Measurements from ENCODE around the gene RCOR1.

The RCOR1 gene

DNA sequence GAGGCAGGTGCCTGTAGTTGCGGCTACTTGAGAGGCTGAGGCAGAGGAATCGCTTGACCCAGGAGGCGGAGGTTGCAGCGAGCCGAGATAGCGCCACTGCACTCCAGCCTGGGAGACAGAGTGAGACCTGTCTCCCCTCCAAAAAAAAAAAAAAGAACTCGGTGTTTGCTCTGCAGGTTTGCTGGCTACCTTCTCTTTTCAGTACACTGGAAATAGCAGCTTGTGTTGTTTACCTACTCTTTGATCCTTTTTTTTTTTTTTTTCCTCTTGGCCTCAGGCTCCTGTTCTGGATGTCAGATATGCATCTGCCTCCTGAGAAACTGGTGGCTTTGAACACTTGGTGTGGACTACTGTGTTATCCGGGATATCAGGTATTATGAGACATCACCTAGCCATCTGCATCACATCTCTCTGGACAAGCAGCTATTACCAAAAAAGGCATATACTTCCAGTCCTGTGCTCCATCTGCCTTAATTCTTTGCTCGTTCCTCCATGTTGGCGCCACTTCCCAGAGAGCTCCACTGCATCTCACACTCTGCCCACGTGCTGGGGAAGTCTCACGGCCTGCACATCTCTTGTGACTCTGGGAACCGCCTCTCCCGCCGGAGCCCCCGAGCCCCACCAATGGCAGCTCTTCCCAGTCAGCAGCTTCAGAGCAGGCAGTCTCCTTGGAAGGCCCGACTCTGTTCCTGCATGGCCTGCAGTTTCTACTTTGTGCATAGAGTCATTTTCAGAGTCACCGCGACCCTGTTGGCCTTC lies 133.9 kb downstream of the RCOR1 start:
- no peak for DNase-seq (ENCODE audit: insufficient read length, low spot score)
- TF ChIP-seq, protein P1, sequence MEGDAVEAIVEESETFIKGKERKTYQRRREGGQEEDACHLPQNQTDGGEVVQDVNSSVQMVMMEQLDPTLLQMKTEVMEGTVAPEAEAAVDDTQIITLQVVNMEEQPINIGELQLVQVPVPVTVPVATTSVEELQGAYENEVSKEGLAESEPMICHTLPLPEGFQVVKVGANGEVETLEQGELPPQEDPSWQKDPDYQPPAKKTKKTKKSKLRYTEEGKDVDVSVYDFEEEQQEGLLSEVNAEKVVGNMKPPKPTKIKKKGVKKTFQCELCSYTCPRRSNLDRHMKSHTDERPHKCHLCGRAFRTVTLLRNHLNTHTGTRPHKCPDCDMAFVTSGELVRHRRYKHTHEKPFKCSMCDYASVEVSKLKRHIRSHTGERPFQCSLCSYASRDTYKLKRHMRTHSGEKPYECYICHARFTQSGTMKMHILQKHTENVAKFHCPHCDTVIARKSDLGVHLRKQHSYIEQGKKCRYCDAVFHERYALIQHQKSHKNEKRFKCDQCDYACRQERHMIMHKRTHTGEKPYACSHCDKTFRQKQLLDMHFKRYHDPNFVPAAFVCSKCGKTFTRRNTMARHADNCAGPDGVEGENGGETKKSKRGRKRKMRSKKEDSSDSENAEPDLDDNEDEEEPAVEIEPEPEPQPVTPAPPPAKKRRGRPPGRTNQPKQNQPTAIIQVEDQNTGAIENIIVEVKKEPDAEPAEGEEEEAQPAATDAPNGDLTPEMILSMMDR (IDR thresholded peaks at IDR 0.05; ENCODE audit: insufficient read depth, missing control alignments), result no peak
- FAIRE-seq, result no peak

DNA sequence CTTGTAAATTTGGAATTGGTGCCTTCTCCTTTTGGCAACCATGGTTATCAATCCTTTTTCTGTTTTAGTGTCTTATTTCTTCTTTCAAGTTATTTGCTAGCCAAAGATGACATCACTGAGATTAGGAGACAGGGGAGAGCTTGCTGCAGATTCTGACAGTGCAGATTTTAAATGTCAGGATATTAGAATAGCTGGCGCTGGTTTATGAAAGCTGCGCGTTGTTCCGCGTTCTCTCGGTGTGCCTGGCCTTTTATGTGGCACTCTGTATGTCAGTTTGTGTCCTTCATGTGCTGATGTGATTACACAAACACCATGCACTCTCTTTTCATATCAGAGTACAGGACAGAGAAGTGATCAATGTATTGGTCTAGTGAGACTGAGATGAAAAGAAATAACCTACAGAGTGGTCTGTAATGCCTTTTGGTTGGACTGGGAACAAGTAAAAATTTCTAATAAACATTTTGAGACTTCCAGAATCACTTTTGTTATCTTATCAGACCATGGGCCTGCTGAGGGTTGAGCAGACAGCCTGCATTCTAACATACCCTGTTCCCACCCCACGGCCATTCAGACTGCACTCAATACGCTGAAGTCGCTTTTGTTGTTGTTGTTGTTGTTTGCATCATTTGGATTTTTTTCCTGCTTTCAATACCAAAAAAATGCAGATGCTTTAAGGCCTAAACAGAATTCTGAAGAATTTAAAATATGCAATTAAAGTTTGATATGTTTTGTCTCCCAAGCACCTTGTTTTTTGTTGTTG lies 135.1 kb downstream of the RCOR1 start:
- FAIRE-seq, result no peak
- no peak for DNase-seq (ENCODE audit: insufficient read length, low spot score)
- TF ChIP-seq, protein P1 (IDR thresholded peaks at IDR 0.05; ENCODE audit: insufficient read depth, missing control alignments), result no peak

- no peak for FAIRE-seq
- no peak for DNase-seq (ENCODE audit: insufficient read length, low spot score)
- TF ChIP-seq, protein P1 (IDR thresholded peaks at IDR 0.05; ENCODE audit: insufficient read depth, missing control alignments), result no peak
These were observed 136.1 kb downstream of the RCOR1 start for GRCh38 chr14:102728501-102728900.

DNA sequence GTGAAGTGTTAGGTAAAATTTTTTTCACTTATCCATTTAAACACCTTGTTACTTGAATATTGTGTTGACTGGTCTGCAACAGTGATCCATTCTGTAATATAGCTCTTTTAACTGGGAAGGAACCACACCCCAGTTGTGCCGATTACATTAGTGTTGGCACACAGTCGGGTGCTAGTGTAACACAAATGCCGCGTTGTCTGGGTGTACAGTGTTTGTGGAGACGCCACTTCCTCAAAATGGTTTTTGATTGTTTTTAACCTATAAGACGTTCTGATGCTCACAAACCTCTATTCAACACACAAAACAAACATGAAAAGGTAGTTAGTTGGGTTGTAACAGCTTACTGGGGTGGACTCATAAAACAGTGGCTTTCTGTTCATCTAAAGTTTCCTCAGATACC lies 136.8 kb downstream of the RCOR1 start:
- FAIRE-seq, result no peak
- no peak for DNase-seq (ENCODE audit: insufficient read length, low spot score)
- TF ChIP-seq, protein P1 (IDR thresholded peaks at IDR 0.05; ENCODE audit: insufficient read depth, missing control alignments), result no peak

DNA sequence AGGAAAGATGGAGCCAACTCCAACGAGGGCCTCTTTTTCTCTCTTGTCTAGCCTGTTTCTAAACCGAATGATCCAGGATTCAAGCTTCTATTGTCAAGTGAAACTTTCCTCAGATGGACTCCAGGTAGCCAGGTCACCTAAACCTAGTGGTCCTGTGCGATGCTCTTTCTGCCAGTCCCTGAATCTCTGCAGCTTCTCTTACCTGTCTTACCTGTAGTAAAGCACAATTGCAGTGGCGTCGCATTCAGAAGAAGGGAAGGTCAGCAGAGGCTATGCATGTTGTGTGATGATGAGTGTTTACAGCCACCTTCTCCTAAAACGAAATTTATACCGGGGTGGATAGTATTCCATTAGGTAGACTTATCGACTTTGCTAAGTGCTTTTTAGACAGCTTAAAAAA lies 137.4 kb downstream of the RCOR1 start:
- DNase-seq (ENCODE audit: insufficient read length, low spot score), result no peak
- FAIRE-seq, result no peak

DNA sequence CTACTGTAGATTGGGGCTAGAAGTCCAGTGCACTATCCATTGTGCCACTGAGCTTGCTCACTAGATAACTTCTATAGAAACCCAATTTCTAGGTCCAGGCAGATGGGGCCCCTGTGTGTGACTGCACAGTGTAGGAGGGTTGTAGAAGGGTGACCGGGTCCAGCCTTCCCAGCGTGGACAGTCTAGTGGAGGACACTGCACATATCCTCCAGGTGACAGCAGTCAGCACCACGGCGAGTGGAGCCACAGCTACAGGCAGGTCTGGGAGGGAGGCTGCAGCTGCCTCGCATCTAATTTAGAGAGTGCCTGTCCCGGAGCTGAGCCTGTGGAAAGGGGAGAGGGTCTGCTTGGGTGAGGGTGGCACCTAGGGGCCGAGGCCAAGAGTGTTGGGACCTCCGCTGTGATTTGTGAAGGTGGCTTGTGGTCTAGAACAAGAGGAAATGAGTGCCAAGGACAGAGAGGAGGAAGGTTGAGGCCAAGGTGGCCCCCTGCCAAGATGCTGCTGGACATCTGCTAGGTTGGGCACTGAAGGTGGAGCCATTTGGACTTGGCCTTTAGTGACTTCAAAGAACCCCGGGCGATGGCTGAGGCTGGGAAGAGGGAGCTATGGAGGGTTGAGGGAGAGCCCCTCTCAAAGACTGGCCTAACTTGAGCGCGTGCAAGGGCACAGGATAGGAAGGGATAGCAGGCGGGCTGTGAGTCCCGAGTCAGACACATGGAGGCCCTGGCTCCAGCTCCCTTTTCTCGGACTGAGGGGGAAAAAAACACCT lies 138.8 kb downstream of the RCOR1 start:
- TF ChIP-seq, protein P1 (IDR thresholded peaks at IDR 0.05; ENCODE audit: insufficient read depth, missing control alignments), result no peak
- DNase-seq (ENCODE audit: insufficient read length, low spot score), result no peak
- FAIRE-seq, result no peak

More for the DNA sequence above, 137.4 kb downstream of the RCOR1 start:
- TF ChIP-seq, protein P1 (IDR thresholded peaks at IDR 0.05; ENCODE audit: insufficient read depth, missing control alignments), result no peak
